ENCODE results near the gene ADCY3.

The ADCY3 gene

DNA sequence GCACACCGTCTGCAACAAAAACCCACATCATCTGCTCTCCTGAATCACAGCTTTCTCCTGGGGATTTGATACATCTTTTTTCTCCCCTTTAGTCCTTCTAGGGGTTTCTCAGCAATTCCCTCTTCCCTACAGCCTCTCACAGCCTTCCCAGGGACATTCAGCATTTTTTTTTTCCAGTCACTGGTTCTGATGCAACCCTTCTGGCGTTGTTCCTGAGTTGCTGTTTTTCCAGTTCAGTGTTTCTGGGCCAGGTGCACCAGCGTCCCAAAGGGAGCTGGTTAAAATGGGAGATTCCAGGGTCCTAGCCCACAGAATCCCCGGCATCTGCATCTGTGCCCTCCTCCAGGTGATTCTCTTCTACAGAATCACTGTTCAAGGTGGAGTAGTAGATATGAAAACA is 36.1 kb downstream of the ADCY3 start:
- Histone ChIP-seq H3K4me1 (peaks cover 100% of the 10 kb centered on the region), H3K9me3 (no peaks in the 10 kb centered on the region), H3K4me2 (peak overlapping the region; percentile 88), H4K20me1 (peaks cover 18% of the 10 kb centered on the region), H3K4me3 (no peak overlapping the region), H3K9ac (0 out of 2 replicates have a peak overlapping the region, but pooled peaks have one; percentile 11), H3K27ac (peak overlapping the region; percentile 31; the same call in 1 of the 2 replicates), H3K27me3 (no peaks in the 10 kb centered on the region), H3K36me3 (peaks cover 28% of the 10 kb centered on the region; the same call in 1 of the 2 replicates)
- TF ChIP-seq Cebpa-rat (IDR thresholded peaks at IDR 0.05) = no peak

DNA sequence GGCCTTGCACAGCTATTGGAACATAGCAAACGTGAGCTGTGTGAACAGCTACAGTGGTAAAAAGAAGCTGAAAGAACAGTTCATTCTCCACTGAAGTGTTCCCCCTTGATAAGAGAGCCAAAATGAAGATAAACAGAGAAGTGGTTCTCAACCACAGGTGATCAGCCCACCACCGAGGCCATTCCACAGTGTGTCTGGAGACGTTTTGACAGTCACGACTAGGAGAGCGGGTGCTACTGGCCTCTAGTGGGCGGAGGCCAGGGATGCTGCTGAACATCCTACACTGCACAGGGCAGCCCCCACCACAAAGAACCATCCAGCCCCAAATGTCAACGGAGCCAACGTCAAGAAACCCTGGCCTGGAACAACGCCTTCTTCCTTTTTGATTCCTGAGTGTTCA is 38.4 kb downstream of the ADCY3 start:
- peaks cover 41% of the 10 kb centered on the region for H4K20me1 ChIP-seq
- no peak for TF ChIP-seq Cebpa-rat (IDR thresholded peaks at IDR 0.05)
- H3K36me3 ChIP-seq = peaks cover 25% of the 10 kb centered on the region; the same call in 1 of the 2 replicates

DNA sequence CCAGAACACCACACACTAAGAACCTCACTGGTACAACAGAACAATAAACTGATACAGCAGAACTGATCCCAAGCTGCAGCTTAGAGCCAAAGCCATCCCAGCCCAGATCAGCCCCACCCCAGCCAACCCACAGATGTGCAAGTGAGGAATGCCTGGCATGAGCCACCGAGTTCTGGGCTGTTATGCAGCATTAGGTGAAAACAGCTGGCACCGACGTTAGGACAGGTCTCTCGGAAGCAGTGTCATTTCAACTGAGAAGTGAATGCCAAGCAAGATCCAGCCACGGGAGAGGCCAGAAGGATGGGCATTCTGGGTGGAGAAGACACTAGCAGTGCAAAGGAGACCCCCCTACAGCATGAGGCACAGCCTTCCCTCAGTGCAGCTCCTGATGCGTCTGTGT is 38.9 kb downstream of the ADCY3 start:
- H3K9me3 ChIP-seq = no peaks in the 10 kb centered on the region
- H3K27me3 ChIP-seq = no peaks in the 10 kb centered on the region
- peaks cover 92% of the 10 kb centered on the region for H3K4me1 ChIP-seq
- H3K36me3 ChIP-seq = peaks cover 25% of the 10 kb centered on the region; the same call in 1 of the 2 replicates
- no peak overlapping the region for H3K4me3 ChIP-seq
- peak overlapping the region; percentile 88 for H3K4me2 ChIP-seq
- peaks cover 46% of the 10 kb centered on the region for H4K20me1 ChIP-seq
- H3K27ac ChIP-seq = 0 out of 2 replicates have a peak overlapping the region, but pooled peaks have one; percentile 9
- TF ChIP-seq Cebpa-rat (IDR thresholded peaks at IDR 0.05) = no peak
- H3K9ac ChIP-seq = no peak overlapping the region

More for the DNA sequence above, 38.4 kb downstream of the ADCY3 start:
- peaks cover 94% of the 10 kb centered on the region for H3K4me1 ChIP-seq
- H3K4me2 ChIP-seq = peak overlapping the region; percentile 88
- no peaks in the 10 kb centered on the region for H3K27me3 ChIP-seq
- H3K9me3 ChIP-seq = no peaks in the 10 kb centered on the region
- H3K4me3 ChIP-seq = no peak overlapping the region
- no peak overlapping the region for H3K9ac ChIP-seq
- H3K27ac ChIP-seq = no peak overlapping the region

DNA sequence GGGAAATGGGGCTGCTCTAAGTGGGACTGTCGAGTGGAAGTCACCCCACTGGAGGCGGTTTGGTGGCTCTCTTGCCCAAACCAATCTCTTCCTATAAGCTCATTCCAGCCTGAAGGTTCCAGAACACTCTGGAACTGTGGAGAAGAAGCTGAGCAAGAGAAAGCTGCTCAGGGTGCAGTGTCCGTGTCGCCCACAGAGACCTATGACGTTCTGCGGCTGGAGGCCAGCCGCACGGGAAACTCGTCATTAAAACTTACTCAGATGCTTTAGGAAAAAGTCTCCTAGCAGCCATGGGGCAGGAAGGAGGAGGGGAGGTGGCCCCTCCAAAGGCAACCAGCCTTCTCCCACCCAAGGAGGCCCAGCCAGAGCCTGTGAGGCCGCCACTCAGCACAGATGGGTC is 41.7 kb downstream of the ADCY3 start:
- H3K27me3 ChIP-seq = no peaks in the 10 kb centered on the region
- no peak overlapping the region for H3K4me3 ChIP-seq
- no peak for TF ChIP-seq Cebpa-rat (IDR thresholded peaks at IDR 0.05)
- H3K9ac ChIP-seq = no peak overlapping the region
- H3K36me3 ChIP-seq = peaks cover 27% of the 10 kb centered on the region; the same call in 1 of the 2 replicates
- H3K27ac ChIP-seq = no peak overlapping the region
- H3K4me1 ChIP-seq = peaks cover 85% of the 10 kb centered on the region
- no peaks in the 10 kb centered on the region for H3K9me3 ChIP-seq
- H3K4me2 ChIP-seq = no peak overlapping the region
- peaks cover 74% of the 10 kb centered on the region for H4K20me1 ChIP-seq

DNA sequence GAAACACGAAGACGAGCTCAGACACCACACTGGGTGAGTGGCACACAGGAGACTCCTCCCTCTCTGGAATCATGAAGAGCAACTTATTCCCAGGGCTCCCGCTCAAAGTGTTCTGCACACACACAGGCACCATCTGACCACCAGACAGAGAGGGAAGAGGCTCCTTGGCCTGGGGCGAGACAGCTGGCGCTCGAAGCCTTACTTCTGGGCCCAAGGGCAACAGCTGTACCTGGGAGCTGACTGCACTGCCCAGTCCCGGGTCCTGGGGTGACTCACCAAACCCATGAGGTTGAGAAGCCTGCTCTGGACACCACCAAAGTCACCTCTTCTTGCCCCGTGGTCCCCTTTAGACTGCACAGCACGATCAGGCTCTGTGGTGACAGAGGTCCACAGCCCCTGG is 42.4 kb downstream of the ADCY3 start:
- Histone ChIP-seq H3K36me3 (peaks cover 34% of the 10 kb centered on the region), H3K4me2 (no peak overlapping the region), H3K4me1 (peaks cover 78% of the 10 kb centered on the region), H3K27ac (no peak overlapping the region), H3K9me3 (no peaks in the 10 kb centered on the region), H3K9ac (no peak overlapping the region), H3K4me3 (no peak overlapping the region), H4K20me1 (peaks cover 81% of the 10 kb centered on the region), H3K27me3 (no peaks in the 10 kb centered on the region)
- no peak for TF ChIP-seq Cebpa-rat (IDR thresholded peaks at IDR 0.05)

DNA sequence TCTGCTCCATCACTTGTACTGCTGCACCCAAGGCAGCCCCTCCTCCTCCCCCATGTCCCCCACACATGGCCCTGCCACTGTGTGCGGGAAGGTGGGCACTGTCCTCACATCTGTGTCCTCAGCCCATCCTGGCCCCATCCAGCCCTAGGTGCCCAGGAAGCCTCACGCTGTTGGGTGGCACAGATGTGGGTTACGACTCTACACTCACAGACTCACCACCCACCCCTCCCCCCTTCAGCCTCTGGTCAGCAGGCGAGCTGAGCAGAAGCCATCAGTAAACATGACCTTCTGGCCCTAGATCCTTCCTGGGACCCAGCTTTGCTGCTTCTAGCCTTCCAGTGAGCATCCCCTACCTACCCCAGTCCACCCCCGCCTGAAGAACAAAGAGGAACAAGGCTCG is 43.0 kb downstream of the ADCY3 start:
- Histone ChIP-seq H4K20me1 (peaks cover 87% of the 10 kb centered on the region), H3K9me3 (no peaks in the 10 kb centered on the region)

DNA sequence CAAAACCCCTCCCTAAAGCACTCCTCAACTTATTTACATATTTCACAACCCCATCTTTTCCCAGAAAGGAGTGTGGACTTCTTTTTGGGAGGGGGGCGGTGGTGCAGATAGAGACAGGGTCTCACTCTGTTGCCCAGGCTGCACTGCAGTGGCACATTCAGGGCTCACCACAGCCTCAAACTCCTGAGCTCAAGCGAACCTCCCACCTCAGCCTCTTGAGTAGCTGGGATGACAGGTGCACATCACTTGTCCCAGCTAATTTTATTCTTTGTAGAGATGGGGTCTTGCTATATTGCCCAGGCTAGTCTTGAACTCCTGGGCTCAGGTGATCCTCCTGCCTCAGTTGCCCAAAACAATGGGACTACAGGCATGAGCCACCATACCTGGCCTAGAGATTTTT is 44.1 kb downstream of the ADCY3 start:
- H4K20me1 ChIP-seq = peaks cover 90% of the 10 kb centered on the region
- no peak for TF ChIP-seq Cebpa-rat (IDR thresholded peaks at IDR 0.05)
- H3K27me3 ChIP-seq = no peaks in the 10 kb centered on the region
- peak overlapping the region; percentile 80 for H3K4me2 ChIP-seq
- H3K9me3 ChIP-seq = no peaks in the 10 kb centered on the region
- H3K4me1 ChIP-seq = peaks cover 67% of the 10 kb centered on the region
- H3K9ac ChIP-seq = no peak overlapping the region
- peaks cover 43% of the 10 kb centered on the region for H3K36me3 ChIP-seq
- no peak overlapping the region for H3K27ac ChIP-seq
- no peak overlapping the region for H3K4me3 ChIP-seq

More for the DNA sequence above, 43.0 kb downstream of the ADCY3 start:
- peaks cover 40% of the 10 kb centered on the region for H3K36me3 ChIP-seq
- no peak overlapping the region for H3K27ac ChIP-seq
- peaks cover 75% of the 10 kb centered on the region for H3K4me1 ChIP-seq
- no peak overlapping the region for H3K4me2 ChIP-seq
- no peaks in the 10 kb centered on the region for H3K27me3 ChIP-seq
- no peak for TF ChIP-seq Cebpa-rat (IDR thresholded peaks at IDR 0.05)
- no peak overlapping the region for H3K9ac ChIP-seq
- no peak overlapping the region for H3K4me3 ChIP-seq

DNA sequence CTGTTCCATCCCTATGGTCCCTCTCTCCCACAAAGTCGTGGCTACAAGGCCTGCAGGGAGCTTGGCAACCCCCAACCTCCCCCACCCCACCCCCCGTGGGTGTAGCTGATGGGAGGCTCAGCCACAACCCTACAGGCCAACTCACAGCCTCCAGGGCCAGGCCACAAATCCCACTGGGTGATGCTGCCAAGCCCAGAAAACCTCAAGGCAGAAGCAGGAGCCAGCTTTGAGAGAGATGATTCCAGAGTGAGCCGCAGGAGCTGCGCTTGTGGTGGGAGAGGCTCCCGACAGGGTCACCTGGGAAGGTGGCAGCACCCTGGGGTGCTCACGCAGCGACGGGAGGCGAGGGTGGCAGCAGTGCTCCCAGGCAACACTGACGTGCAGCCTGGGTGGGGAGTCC is 44.8 kb downstream of the ADCY3 start:
- no peak for TF ChIP-seq Cebpa-rat (IDR thresholded peaks at IDR 0.05)
- H3K36me3 ChIP-seq = peaks cover 48% of the 10 kb centered on the region
- H3K27me3 ChIP-seq = no peaks in the 10 kb centered on the region
- H4K20me1 ChIP-seq = peaks cover 89% of the 10 kb centered on the region
- no peaks in the 10 kb centered on the region for H3K9me3 ChIP-seq
- no peak overlapping the region for H3K27ac ChIP-seq
- H3K4me3 ChIP-seq = no peak overlapping the region
- H3K9ac ChIP-seq = no peak overlapping the region
- peak overlapping the region; percentile 80 for H3K4me2 ChIP-seq
- peaks cover 61% of the 10 kb centered on the region for H3K4me1 ChIP-seq

DNA sequence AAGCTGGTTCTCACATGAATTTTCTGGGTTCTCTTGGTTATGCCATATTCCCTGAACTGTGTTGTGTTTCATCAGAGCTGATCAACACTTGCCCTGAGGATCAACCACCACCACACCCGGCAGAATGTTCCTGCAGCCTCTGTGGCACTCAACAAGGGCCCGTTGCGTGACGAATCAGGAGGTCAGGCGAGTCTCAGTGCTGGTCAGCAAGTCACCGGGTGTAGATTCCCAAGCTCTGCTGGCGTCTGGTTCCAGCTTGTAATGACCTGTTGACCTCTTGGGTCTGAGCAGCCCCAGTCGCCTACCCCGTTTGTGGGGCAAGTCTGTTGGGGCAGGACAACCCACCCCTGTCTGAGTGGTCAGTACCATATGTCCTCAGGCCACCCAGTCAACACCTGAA is 46.0 kb downstream of the ADCY3 start:
- no peak for TF ChIP-seq Cebpa-rat (IDR thresholded peaks at IDR 0.05)
- Histone ChIP-seq H3K27ac (no peak overlapping the region), H3K27me3 (no peaks in the 10 kb centered on the region), H4K20me1 (peaks cover 79% of the 10 kb centered on the region), H3K4me3 (no peak overlapping the region), H3K9ac (no peak overlapping the region), H3K4me1 (peaks cover 49% of the 10 kb centered on the region), H3K9me3 (no peaks in the 10 kb centered on the region), H3K4me2 (no peak overlapping the region), H3K36me3 (peaks cover 50% of the 10 kb centered on the region)

DNA sequence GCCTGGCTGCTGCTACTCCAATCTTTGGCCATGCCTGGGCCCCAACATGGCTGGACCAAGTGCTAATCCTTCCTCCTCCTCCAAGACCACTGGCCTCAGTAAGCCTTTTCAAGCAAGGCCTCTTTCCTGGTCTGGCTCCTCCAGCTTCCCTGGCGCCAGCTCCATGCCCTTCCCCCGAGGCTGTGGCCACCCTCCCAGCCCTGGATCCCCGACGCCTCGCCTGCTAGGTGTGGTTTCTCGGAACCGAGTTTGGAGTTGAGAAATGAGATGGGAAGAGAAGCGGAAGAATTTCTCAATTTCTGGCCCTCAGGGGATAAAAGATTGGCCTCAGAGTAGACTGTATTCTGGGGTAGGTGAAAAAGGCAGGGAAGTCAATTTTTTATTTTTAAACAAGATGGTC is 46.4 kb downstream of the ADCY3 start:
- H3K9me3 ChIP-seq = no peaks in the 10 kb centered on the region
- no peak overlapping the region for H3K4me3 ChIP-seq
- peaks cover 44% of the 10 kb centered on the region for H3K4me1 ChIP-seq
- no peak for TF ChIP-seq Cebpa-rat (IDR thresholded peaks at IDR 0.05)
- H3K27ac ChIP-seq = no peak overlapping the region
- H3K27me3 ChIP-seq = no peaks in the 10 kb centered on the region
- no peak overlapping the region for H3K4me2 ChIP-seq
- no peak overlapping the region for H3K9ac ChIP-seq
- H4K20me1 ChIP-seq = peaks cover 76% of the 10 kb centered on the region
- H3K36me3 ChIP-seq = peaks cover 46% of the 10 kb centered on the region

All from BLaER1 (cell line).